SU-DHL-6 (cell line): ENCODE measurements around the gene EML4.

Experiments
- EZH2phosphoT487 ChIP-seq: fragments of 200-600 bp; sonication (generic), shearing (Covaris generic); conservative IDR thresholded peaks from 2 replicates; pipeline ENCODE4 v1.6.1; 2018; ENCODE audit warnings: mild to moderate bottlenecking, antibody characterized with exemption, low read length, moderate library complexity, mixed read lengths
- TF ChIP-seq, protein P1 (sequence below): fragments of 200-600 bp; sonication (generic); IDR thresholded peaks from one replicate; pipeline ENCODE4 v1.5.1; 2017; ENCODE audit warnings: antibody characterized with exemption, mild to moderate bottlenecking, low read length, moderate library complexity; ENCODE audit not compliant: insufficient read depth, poor library complexity, severe bottlenecking

DNA sequence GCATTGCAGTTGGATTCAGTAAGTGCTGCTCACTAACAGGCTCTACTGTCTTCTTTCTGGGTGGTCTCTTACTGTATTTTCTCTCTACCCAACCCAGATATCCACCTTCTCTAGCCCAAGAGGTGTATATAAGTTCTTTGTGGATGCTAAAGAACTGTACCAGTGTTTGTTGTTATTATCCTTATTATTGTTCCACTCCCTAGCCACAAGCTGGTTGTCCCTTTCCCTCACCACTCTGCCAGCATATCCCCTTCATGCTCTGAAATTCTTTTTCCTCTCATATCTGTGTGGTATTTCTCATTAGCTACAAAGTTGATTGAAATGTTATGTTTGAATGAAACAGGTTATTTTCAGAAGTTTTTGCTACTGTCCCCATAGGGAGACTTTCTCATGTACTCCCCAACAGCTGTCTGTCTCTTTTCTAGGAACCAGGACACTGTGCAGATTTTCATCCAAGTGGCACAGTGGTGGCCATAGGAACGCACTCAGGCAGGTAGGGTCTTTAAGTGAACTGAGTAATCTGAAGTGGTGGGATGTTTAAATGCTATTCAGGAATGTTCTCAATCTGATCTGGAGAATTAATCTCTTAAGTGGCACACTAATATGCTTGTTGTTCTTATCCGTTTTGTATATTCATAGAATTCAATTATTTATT is 135.0 kb downstream of the EML4 start:
- TF ChIP-seq, protein P1, sequence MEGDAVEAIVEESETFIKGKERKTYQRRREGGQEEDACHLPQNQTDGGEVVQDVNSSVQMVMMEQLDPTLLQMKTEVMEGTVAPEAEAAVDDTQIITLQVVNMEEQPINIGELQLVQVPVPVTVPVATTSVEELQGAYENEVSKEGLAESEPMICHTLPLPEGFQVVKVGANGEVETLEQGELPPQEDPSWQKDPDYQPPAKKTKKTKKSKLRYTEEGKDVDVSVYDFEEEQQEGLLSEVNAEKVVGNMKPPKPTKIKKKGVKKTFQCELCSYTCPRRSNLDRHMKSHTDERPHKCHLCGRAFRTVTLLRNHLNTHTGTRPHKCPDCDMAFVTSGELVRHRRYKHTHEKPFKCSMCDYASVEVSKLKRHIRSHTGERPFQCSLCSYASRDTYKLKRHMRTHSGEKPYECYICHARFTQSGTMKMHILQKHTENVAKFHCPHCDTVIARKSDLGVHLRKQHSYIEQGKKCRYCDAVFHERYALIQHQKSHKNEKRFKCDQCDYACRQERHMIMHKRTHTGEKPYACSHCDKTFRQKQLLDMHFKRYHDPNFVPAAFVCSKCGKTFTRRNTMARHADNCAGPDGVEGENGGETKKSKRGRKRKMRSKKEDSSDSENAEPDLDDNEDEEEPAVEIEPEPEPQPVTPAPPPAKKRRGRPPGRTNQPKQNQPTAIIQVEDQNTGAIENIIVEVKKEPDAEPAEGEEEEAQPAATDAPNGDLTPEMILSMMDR, result no peak
- no peak for TF ChIP-seq EZH2phosphoT487
